Endothelial cell of umbilical vein (primary cell): ENCODE results near the gene RRAS. TPM values are rescaled to one million over a fixed set of nuclear protein-coding genes. Genes with fewer than 3 reads are reported as not detected.

Source experiments
- BruUV-seq: library from RNA; stranded (reverse); fragments of 400-500 nt; replicated peaks from 2 replicates; lab custom pipeline; 2021; lab: Mats Ljungman, UMichigan
- CTCF ChIA-PET: fragments of 300-600, 350-600 bp; sonication (Branson Sonifier 250); formaldehyde crosslinking; loops from one replicate; lab custom pipeline; 2021; ENCODE audit warnings: antibody characterized with exemption, inconsistent platforms; lab: Charles Lee
- POLR2A ChIA-PET: fragments of 300-600, 350-600 bp; sonication (Branson Sonifier 250); formaldehyde crosslinking; loops from one replicate; lab custom pipeline; 2021; ENCODE audit warnings: antibody characterized with exemption, inconsistent platforms; lab: Charles Lee
- DNase-seq: peaks from one replicate; pipeline ENCODE4 v3.0.0-alpha.2; 2011; ENCODE audit warnings: low read depth, low spot score
- FAIRE-seq: peaks from 2 replicates; lab custom pipeline; 2011; peaks lifted over from hg19 to GRCh38; lab: Jason Lieb, UNC
- H2AFZ ChIP-seq: 2 replicates; pipeline ENCODE4 v1.6.0; 2012; ENCODE audit warnings: low read depth, low read length, control low read depth, inconsistent platforms
- H3K27ac ChIP-seq: 2 replicates; pipeline ENCODE4 v1.5.1; 2011; ENCODE audit warnings: low read depth, mild to moderate bottlenecking, control low read depth, low read length, moderate library complexity; ENCODE audit not compliant: insufficient read depth
- H3K27me3 ChIP-seq, 2 experiments: 2 replicates each; pipeline versions ENCODE4 v1.6.0 to v1.6.1; 2011; ENCODE audit warnings: low read length in 2 of 2, mixed read lengths in 1 of 2; ENCODE audit not compliant: control insufficient read depth in 2 of 2, insufficient read depth in 2 of 2
- H3K36me3 ChIP-seq, 2 experiments: 2 replicates in 1 of 2; 3 replicates in 1 of 2; pipeline ENCODE4 v1.5.1; 2011; ENCODE audit warnings: low read length in 2 of 2, mild to moderate bottlenecking in 1 of 2, moderate library complexity in 1 of 2; ENCODE audit not compliant: control insufficient read depth in 2 of 2, insufficient read depth in 2 of 2; ENCODE audit errors: extremely low read depth in 1 of 2
- H3K4me1 ChIP-seq: 3 replicates; pipeline ENCODE4 v1.5.1; 2011; ENCODE audit warnings: mild to moderate bottlenecking, low read length; ENCODE audit not compliant: control insufficient read depth, insufficient read depth; ENCODE audit errors: extremely low read depth
- H3K4me2 ChIP-seq: 2 replicates; pipeline ENCODE4 v1.6.1; 2011; ENCODE audit warnings: low read length, control low read depth, mixed read lengths; ENCODE audit not compliant: insufficient read depth
- H3K4me3 ChIP-seq, 3 experiments: fragments of 200-600 bp in 1 of 3; sonication (generic), shearing (Covaris generic) in 1 of 3; replicated peaks in 1 of 3; 2 replicates each; pipeline ENCODE4 v1.5.1; 2011 to 2016; ENCODE audit warnings: control low read depth in 3 of 3, low read length in 3 of 3, mild to moderate bottlenecking in 2 of 3, inconsistent platforms in 1 of 3, low read depth in 1 of 3, moderate library complexity in 1 of 3; ENCODE audit not compliant: insufficient read depth in 1 of 3
- H3K79me2 ChIP-seq: 2 replicates; pipeline ENCODE4 v1.6.0; 2012; ENCODE audit warnings: low read length, inconsistent platforms; ENCODE audit not compliant: control insufficient read depth, insufficient read depth
- H3K9ac ChIP-seq: replicated peaks from 2 replicates; pipeline ENCODE3; 2011; ENCODE audit warnings: low read length, control low read depth; ENCODE audit not compliant: insufficient read depth; ENCODE audit errors: extremely low read depth
- H3K9me1 ChIP-seq: replicated peaks from 3 replicates; pipeline ENCODE4 v1.6.0; 2011; ENCODE audit warnings: mild to moderate bottlenecking, low read length; ENCODE audit not compliant: control insufficient read depth, insufficient read depth; ENCODE audit errors: extremely low read depth
- H3K9me3 ChIP-seq: replicated peaks from 2 replicates; pipeline ENCODE4 v1.5.1; 2012; ENCODE audit warnings: low read length, inconsistent platforms; ENCODE audit not compliant: control insufficient read depth, insufficient read depth
- H4K20me1 ChIP-seq: replicated peaks from 2 replicates; pipeline ENCODE3; 2011; ENCODE audit warnings: mild to moderate bottlenecking, low read length; ENCODE audit not compliant: control insufficient read depth, insufficient read depth; ENCODE audit errors: extremely low read depth
- CTCF ChIP-seq, 2 donors: IDR thresholded peaks; 1 replicate in 1 of 2; 2 replicates in 1 of 2; pipeline ENCODE4 v1.5.1; 2011; ENCODE audit warnings: low read length in 2 of 2, mild to moderate bottlenecking in 2 of 2, moderate library complexity in 2 of 2, control low read depth in 1 of 2, inconsistent platforms in 1 of 2, low read depth in 1 of 2; ENCODE audit not compliant: insufficient read depth in 1 of 2; ENCODE audit errors: extremely low read depth in 1 of 2
- EZH2 ChIP-seq: IDR thresholded peaks from 2 replicates; pipeline ENCODE4 v1.6.1; 2012; ENCODE audit warnings: borderline replicate concordance, low read depth, mild to moderate bottlenecking, moderate library complexity, low read length, inconsistent platforms; ENCODE audit not compliant: severe bottlenecking
- FOS ChIP-seq: IDR thresholded peaks from 2 replicates; pipeline ENCODE4 v1.6.1; 2011; ENCODE audit warnings: mild to moderate bottlenecking, low read length, moderate library complexity, borderline replicate concordance; ENCODE audit not compliant: insufficient read depth
- GATA2 ChIP-seq: IDR thresholded peaks from 2 replicates; pipeline ENCODE4 v1.7.0; 2011; ENCODE audit warnings: low read depth, mild to moderate bottlenecking, moderate library complexity, mixed read lengths, low read length; ENCODE audit not compliant: insufficient read length, insufficient read depth
- JUN ChIP-seq: IDR thresholded peaks from 2 replicates; pipeline ENCODE4 v1.6.1; 2011; ENCODE audit warnings: borderline replicate concordance, low read depth; ENCODE audit not compliant: insufficient read length, insufficient read depth
- MAX ChIP-seq: IDR thresholded peaks from 2 replicates; pipeline ENCODE4 v1.6.1; 2011; ENCODE audit not compliant: insufficient read depth, insufficient read length
- MYC ChIP-seq: IDR thresholded peaks from one replicate; pipeline ENCODE4 v1.6.1; 2011; ENCODE audit warnings: mild to moderate bottlenecking, low read depth, low read length
- POLR2A ChIP-seq: IDR thresholded peaks from 2 replicates; pipeline ENCODE4 v1.6.1; 2012; ENCODE audit warnings: low read depth, mild to moderate bottlenecking, control low read depth, low read length
- POLR2AphosphoS5 ChIP-seq: IDR thresholded peaks from 2 replicates; pipeline ENCODE4 v1.6.1; 2012; ENCODE audit warnings: low read depth, mild to moderate bottlenecking, control low read depth, low read length, moderate library complexity; ENCODE audit not compliant: insufficient read depth
- dilution Hi-C: fragments of 300-500 bp; cut with MboI; formaldehyde crosslinking; loops from one replicate; pipeline ENCODE4 v1.15.0; 2019; ENCODE audit warnings: low sequenced_read_pairs; ENCODE audit not compliant: extremely low pct_ligation_motif_present
- intact Hi-C: fragments of 100-400 bp; cut with micrococcal nuclease; formaldehyde crosslinking; loops from one replicate; pipeline ENCODE4 v1.10.0; 2022
- polyA plus RNA-seq, 4 experiments: library from polyadenylated mRNA; depleted of rRNA in 3 of 4; stranded (reverse) in 3 of 4; unstranded in 1 of 4; fragments of >200 nt; gene quantifications; 2 replicates each; pipeline versions ENCODE4 v1.2.1 to v1.2.3, GENCODE V29; 2011 to 2012; ENCODE audit warnings: missing spikeins in 1 of 4
- total RNA-seq: library from RNA; stranded (reverse); gene quantifications from 2 replicates; pipeline ENCODE4 v1.2.3, GENCODE V29; 2021

The RRAS gene
- total and polyA plus RNA-seq, 2 donors (not counting 3 experiments of a cell fraction or from before 2014, with no cell fraction given) = 89.5 to 250 TPM

DNA sequence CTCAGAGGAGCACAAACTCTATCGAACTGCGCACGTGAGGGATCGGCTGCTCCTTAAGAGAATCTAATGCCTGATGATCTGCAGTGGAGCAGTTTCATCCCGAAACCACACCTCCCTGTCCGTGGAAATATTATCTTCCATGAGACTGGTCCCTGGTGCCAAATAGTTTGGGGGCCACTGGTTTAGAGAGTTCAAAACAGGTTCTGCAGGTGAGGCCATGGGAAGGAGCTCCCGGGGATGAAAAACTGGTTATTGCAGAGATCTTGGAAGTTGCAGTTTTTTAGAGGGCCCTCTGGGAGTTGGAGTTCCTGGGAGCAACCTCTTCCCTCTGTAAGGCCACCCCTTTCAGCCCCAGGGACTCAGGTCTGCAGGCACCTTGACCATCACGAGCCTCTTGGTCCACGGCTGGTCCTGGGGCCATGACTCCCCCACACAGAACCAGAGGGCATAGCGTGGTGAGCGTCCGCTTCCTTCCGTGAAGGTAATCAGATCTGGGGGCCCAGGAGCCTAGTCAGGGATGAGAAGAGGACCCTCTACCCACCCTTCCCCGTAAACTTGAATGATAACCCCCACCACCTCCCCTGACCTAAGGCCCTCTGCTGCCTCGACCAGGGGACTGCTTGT, 20.5 kb upstream of the RRAS start:
- Histone ChIP-seq H3K27me3 (no peaks in the 10 kb centered on the region), H3K4me2 (no peak overlapping the region), H3K79me2 (peaks cover 4% of the 10 kb centered on the region), H3K27ac (no peak overlapping the region), H3K36me3 (peaks cover 12 to 61% of the 10 kb centered on the region in 2 experiments), H3K9me1 (no peaks in the 10 kb centered on the region), H3K4me3 (no peak overlapping the region), H4K20me1 (no peaks in the 10 kb centered on the region), H3K4me1 (no peaks in the 10 kb centered on the region), H3K9me3 (no peaks in the 10 kb centered on the region), H2AFZ (no peak overlapping the region), H3K9ac (no peak overlapping the region)
- no peak for TF ChIP-seq FOS
- no peak for TF ChIP-seq MYC
- no peak for TF ChIP-seq POLR2AphosphoS5
- no peak for TF ChIP-seq EZH2
- TF ChIP-seq GATA2 = no peak
- no peak for TF ChIP-seq JUN
- no peak for TF ChIP-seq CTCF (IDR thresholded peaks at IDR 0.05; ENCODE audit: extremely low read depth in 1 of 2, insufficient read depth in 1 of 2, low read depth in 1 of 2, low read length in 2 of 2)
- TF ChIP-seq POLR2A = no peak
- no peak for TF ChIP-seq MAX
- ChIA-PET CTCF (interaction anchor here (0.9 kb wide), 1 partner anchor 12 kb away, joined by 3 read pairs; no protein-coding TSS in a partner anchor), POLR2A (no interaction called here)
- BruUV-seq = no TSS peak
- dilution Hi-C loops (no loop called here), intact Hi-C loops (no loop called here)
- FAIRE-seq (no peak), DNase-seq (no peak)
